ENCODE measurements around the gene FAXC.
A peak's percentile ranks its signal among the peaks of the same experiment; 100 is the strongest.
"Not testable (repeated sequence)": the region's sequence is repeated elsewhere in the genome, so short reads cannot be mapped to it uniquely, and the experiment has no call there.

The FAXC gene

GRCh38 chr6:99341862-99342455 lies 7.5 kb downstream of the FAXC start:
- no peak for DNase-seq (ENCODE audit: low read depth in 2 of 2)

- no peak for DNase-seq (ENCODE audit: low read depth in 2 of 2)
These were observed 11.3 kb downstream of the FAXC start for GRCh38 chr6:99338188-99338587.

GRCh38 chr6:99335298-99335697 lies 14.2 kb downstream of the FAXC start:
- DNase-seq (ENCODE audit: low read depth in 2 of 2), result not testable (repeated sequence)

GRCh38 chr6:99334526-99335127 lies 14.8 kb downstream of the FAXC start:
- no peak for DNase-seq (ENCODE audit: low read depth in 2 of 2)

GRCh38 chr6:99333068-99333467 lies 16.4 kb downstream of the FAXC start:
- no peak for DNase-seq (ENCODE audit: low read depth in 2 of 2)

- no peak for DNase-seq (ENCODE audit: low read depth in 2 of 2)
These were observed 17.9 kb downstream of the FAXC start for GRCh38 chr6:99331531-99331930.

GRCh38 chr6:99330159-99330558 lies 19.3 kb downstream of the FAXC start:
- peak; percentile 24 to 26 for DNase-seq (ENCODE audit: low read depth in 2 of 2)

GRCh38 chr6:99324996-99325395 lies 24.5 kb downstream of the FAXC start:
- DNase-seq (ENCODE audit: low read depth in 2 of 2), result no peak

GRCh38 chr6:99318566-99318965 lies 30.9 kb downstream of the FAXC start:
- DNase-seq (ENCODE audit: low read depth in 2 of 2), result no peak

- no peak for DNase-seq (ENCODE audit: low read depth in 2 of 2)
These were observed 37.1 kb downstream of the FAXC start for GRCh38 chr6:99312354-99312753.

- no peak for DNase-seq (ENCODE audit: low read depth in 2 of 2)
These were observed 38.9 kb downstream of the FAXC start for GRCh38 chr6:99310553-99310952.

- DNase-seq (ENCODE audit: low read depth in 2 of 2), result no peak
These were observed 39.9 kb downstream of the FAXC start for GRCh38 chr6:99309557-99309956.

- no peak for DNase-seq (ENCODE audit: low read depth in 2 of 2)
These were observed 40.7 kb downstream of the FAXC start for GRCh38 chr6:99308788-99309187.

- DNase-seq (ENCODE audit: low read depth in 2 of 2), result no peak
These were observed 42.1 kb downstream of the FAXC start for GRCh38 chr6:99307295-99307907.

GRCh38 chr6:99306341-99306740 lies 43.1 kb downstream of the FAXC start:
- DNase-seq (ENCODE audit: low read depth in 2 of 2), result no peak

- DNase-seq (ENCODE audit: low read depth in 2 of 2), result no peak
These were observed 44.4 kb downstream of the FAXC start for GRCh38 chr6:99305021-99305554.

- DNase-seq (ENCODE audit: low read depth in 2 of 2), result no peak
These were observed 52.1 kb downstream of the FAXC start for GRCh38 chr6:99297415-99297814.

- DNase-seq (ENCODE audit: low read depth in 2 of 2), result no peak
These were observed 52.5 kb downstream of the FAXC start for GRCh38 chr6:99297006-99297405.

- no peak for DNase-seq (ENCODE audit: low read depth in 2 of 2)
These were observed 53.2 kb downstream of the FAXC start for GRCh38 chr6:99296261-99296660.

- no peak for DNase-seq (ENCODE audit: low read depth in 2 of 2)
These were observed 54.2 kb downstream of the FAXC start for GRCh38 chr6:99295276-99295675.

- DNase-seq (ENCODE audit: low read depth in 2 of 2), result no peak
These were observed 54.7 kb downstream of the FAXC start for GRCh38 chr6:99294786-99295185.

GRCh38 chr6:99289701-99290100 lies 59.8 kb downstream of the FAXC start:
- no peak for DNase-seq (ENCODE audit: low read depth in 2 of 2)

GRCh38 chr6:99288668-99289067 lies 60.8 kb downstream of the FAXC start:
- no peak for DNase-seq (ENCODE audit: low read depth in 2 of 2)
